SK-N-DZ (cell line): Measurements from ENCODE around the gene NCBP3.
"Not testable (repeated sequence)": the region's sequence is repeated elsewhere in the genome, so short reads cannot be mapped to it uniquely, and the experiment has no call there.

Source experiments
- DNase-seq: peaks from one replicate; pipeline ENCODE4 v3.0.0-alpha.2; 2015; ENCODE audit warnings: low spot score

Gene NCBP3

DNA sequence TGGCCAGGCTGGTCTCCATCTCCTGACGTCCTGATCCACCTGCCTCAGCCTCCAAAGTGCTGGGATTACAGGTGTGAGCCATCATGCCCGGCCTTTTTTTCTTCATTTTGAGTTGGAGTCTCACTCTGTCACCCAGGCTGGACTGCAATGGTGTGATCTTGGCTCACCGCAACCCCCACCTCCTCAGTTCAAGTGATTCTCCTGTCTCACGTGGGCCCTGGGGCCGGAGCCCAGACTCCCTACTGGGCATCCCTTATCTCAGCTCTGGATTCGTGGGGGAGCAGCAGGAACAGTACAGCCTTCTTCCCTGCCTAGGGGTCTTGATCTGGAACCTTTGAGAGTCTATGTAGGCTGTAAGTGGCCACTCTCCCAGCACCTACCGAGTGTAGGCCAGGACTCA is 52.8 kb downstream of the NCBP3 start:
- DNase-seq = not testable (repeated sequence)

DNA sequence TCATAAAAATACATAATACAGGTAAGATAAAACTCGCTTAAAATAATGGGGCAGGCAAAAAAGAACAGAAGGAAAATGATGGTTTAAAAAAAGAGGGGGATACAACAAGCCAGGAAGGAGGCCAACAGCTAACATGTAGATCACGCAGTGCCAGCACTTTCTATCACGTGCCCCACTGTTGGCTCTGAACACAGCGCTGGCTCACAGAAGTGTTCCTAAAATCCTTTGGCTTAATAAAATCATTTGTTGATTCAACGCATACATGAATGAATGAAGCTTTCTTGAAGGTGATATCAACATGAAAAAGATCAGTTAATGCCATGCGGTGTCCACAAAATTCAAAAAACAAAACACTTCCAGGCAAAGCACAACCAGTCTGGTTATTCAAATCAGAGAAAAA is 53.6 kb downstream of the NCBP3 start:
- no peak for DNase-seq

DNA sequence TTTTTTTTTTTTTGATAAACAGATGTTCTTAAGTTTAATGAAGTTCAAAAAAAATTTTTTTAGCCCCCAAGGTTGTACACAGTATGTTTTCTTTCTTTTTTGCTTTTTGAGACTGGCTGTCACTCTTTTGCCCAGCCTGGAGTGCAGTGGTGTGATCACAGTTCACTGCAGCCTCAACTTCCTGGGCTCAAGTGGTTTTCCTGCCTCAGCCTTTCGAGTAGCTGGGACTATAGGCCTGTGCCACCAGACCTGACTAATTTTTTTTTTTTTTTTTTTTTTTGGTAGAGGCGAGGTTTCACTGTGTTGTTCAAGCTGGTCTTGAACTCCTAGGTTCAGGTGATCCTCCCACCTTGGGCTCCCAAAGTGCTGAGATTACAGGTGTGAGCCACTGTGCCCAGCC is 57.8 kb downstream of the NCBP3 start:
- DNase-seq = no peak

DNA sequence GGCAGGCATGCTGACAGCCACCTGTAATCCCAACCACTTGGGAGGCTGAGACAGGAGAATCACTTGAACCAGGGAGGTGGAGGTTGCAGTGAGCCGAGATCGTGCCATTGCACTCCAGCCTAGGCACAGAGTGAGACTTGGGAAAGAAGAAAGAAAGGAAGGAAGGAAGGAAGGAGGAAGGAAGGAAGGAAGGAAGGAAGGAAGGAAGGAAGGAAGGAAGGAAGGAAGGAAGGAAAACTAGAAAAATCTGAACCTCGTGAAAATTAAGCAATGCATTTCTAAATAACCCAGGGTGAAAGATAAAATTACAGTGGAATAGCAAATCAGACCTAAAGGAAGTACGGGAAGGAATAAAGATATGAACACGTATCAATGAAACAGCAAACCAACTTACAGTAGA is 60.7 kb downstream of the NCBP3 start:
- not testable (repeated sequence) for DNase-seq

DNA sequence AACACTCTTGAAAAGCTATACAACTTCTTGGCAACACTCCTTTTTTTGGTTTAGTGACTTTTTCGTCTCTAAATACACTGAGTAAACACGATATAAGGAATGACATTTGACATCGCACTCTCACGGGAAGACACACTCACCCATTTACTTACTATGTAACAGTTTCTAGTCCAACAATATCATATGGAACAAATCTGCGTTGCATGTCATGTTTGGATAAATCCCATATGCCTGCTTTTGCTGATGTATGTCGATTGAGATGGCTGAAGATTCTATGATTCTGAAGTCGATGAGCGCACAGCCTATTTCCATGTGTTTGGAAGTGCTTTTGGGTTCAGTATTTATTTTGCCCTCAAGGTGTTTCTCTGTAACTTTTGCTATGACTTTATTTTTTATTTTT is 63.3 kb downstream of the NCBP3 start:
- DNase-seq = no peak

DNA sequence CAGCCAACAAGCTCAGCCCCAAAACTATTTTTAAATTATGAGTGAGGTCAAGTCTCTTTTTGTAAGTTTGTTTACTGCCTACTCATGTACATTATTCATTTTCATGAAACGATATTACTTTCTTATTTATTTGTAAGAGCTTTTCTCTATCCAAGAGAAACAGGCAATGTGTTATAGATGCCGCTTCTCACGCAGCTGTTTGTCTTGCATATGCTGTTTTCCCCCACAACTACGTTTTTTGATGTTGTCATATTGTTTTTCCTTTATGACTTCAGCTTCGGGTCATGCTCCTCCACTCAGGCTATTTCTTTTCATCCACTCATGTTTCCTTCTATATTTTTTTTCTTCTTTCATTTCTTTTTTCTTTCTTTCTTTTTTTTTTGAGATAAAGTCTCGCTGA is 65.1 kb downstream of the NCBP3 start:
- DNase-seq = no peak

DNA sequence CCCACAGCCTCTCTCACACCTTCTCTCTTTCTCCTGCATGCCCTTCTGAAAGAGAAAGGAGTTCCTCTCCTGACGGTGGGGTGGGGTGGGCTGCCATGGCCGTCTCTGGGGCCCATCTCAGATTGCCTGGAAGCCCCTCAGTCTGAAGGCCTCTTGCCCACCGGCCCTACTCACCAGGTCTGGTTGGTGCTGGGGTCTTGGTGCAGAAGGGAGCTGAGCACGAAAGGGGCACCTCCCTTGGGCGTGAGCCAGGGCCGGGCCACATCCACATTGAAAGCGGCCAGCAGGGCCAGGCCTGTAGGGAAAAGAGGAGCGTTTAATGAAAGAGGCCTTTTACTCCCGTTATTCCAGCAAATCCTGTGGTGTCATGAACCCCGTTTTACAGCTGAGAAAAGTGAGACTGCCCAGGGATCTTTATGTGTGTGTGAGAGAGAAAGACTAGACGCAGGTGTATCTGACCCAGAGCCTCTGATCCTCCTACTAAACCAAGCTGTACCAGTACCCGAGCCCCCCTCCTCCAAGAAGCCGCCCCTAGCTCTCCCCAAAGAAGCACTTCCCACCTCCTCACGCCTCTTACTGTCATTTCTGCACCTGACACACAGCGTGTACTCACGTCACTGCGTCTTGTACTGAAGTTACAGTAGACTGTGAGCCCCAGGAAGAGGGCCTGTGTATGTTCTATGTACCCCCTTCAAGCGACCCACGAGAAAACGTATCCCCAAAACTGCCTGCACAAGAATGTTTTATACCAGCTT is 68.5 kb downstream of the NCBP3 start:
- DNase-seq = no peak

DNA sequence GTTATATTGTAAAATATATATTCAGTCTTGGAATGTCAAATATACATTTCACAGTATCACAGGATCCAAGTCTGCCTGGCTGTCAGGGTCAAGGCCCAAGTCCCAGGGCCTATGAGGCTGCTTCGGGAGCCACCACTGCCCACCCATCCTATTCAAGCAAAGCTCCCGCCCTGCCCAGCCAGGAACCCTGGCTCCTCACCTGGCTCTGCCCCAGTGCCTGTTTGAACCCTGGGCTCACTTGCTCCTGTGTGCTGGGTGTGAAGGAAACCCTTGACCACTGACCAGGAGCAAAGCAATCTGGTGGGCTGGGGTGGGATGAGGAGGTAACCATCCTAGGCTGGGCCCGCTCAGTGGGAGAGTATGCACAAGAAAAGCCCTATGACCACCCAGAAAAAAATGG is 72.1 kb downstream of the NCBP3 start:
- no peak for DNase-seq

DNA sequence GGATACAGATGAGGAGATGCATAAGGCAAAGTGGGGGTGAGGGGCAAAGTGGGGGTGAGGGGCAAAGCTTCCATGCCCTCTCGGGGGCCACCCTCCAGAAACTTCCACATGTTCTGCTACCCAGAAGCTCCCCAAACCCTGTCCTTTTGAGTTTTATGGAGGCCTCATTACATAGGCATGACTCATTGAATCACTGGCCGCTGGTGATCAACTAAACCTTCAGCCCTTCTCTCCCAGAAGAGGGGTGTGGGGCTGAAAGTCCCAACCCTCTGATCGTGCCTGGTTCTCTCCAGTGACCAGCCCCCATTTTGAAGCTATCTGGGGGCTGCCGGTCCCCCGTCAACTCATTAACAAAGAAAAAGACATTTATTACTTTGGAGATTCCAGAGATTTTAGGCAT is 72.5 kb downstream of the NCBP3 start:
- no peak for DNase-seq

DNA sequence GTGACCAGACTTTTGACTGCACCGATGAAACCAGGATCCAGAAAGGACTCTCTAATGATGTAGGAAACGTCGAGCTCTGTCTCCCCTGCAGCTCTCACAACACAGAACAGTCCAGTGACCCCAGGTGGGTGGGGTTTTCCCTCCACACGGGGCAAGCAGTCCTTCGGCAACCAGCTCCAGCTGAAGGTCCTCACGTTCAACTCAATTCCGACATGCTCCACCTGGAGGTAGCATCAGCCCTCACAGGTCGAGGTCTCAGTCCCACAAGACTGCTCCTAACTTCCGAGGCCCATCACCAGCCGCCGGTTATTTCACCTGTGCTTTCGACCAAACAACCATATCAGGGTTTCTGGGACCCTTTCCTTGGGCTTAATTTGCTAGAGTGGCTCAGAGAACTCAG is 73.3 kb downstream of the NCBP3 start:
- DNase-seq = no peak

DNA sequence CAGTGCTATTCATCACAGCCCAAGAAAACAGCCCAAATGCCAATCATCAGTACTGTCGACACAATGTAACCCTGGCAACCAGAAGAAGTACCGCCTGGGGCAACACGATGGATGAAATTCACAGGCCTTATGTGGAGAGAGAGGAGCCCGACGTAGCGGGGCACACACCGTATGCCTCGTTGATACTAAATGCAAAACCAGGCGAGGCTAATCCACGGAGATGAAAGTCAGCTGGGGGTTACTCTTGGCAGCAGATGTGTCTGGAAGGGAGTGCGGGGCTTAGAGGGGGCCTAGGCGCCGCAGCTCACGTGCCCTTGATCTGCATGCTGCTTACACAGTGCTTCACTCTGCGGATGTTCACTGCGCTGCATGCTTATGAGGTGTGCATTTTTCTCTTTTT is 74.9 kb downstream of the NCBP3 start:
- DNase-seq = no peak

DNA sequence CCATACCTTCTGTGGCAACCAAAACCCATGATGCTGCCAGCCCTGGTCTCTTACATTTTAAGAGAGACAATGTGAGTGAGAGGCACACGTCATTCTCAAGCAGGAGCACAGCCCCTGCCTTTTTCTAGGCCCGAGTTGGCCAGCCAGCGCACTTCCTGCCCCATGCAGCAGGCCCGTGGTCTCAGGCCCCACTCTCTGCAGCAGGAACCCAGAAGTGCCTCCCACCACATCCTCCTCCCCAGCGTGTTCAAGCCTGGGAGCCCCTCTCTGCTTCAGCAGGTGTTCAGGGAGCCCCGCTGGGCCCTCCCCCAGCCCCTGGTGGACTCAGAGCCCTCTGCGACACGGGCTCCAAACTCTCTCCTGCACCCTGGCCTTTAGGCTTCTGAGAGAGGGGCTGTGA is 75.6 kb downstream of the NCBP3 start:
- DNase-seq = no peak

DNA sequence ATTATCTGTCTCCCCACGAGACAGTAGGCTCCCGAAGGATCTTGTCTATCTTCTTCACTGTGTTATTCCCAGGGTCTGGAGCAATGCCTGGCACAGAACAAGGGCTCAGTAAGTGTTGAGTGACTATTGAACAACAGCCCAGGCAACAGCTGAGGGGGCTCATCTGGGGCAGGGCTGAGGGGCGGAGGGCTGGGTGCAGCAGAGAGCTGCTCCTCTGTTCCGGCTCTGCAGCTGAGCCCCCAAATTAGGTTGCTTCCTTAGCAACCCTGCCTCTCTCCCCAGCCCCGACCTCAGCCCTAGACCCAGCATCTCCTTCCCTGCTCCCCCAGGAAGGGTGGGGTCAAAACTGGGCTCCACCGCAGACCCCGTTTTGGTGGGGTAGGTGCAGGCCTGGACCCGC is 77.3 kb downstream of the NCBP3 start:
- no peak for DNase-seq

DNA sequence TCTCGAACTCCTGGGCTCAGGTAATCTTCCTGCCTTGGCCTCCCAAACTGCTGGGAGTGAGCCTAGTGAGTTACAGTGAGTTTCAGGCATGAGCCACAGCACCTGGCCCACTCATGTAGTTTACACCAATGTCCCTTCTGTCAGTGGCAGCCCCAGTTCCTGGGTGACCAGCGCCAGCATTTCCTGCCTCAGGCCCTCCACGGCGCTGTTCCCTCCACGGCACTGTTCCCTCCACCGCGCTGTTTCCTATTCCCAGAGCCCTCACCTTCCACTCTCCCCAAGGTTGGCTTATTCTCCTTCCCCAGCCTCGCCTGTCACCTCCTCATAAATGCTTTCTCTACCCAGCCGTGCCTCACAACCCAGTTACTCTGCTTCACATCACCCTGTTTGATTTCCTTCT is 77.7 kb downstream of the NCBP3 start:
- no peak for DNase-seq

DNA sequence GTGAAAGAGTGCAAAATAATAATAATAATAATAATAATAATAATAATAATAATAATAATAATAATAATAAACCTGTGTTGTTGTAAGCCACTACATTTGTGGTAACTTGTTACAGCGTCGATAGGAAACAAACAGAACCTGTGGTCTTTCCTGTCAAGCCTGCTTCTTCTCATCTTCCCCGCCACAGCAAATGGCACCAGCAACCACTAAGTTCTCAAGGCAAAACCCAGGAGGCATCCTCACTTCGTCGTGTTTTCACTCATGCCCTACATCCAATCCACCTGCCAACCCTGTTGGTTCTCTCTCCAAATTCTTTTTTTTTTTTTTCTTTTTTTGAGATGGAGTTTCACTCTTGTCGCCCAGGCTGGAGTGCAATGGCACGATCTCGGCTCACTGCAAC is 79.3 kb downstream of the NCBP3 start:
- DNase-seq = no peak

DNA sequence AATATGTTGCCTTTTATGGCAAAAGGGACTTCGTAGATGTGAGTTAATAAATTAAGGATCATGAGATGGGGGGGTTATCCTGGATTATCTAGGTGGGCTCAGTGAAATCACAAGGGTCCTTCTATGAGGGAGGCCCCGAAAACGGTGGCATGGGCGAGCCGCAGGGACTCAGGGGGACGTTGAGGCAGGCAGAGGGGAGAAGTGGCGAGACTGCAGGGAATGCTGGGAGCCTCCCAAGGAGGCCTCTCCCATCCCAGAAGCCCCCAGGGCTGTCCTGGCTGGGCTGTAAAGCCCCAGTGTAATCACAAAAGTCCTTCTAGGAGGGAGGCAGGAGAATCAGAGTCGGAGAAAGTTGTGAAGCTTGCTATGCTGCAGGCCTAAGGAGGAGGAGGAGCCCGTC is 80.1 kb downstream of the NCBP3 start:
- DNase-seq = no peak

DNA sequence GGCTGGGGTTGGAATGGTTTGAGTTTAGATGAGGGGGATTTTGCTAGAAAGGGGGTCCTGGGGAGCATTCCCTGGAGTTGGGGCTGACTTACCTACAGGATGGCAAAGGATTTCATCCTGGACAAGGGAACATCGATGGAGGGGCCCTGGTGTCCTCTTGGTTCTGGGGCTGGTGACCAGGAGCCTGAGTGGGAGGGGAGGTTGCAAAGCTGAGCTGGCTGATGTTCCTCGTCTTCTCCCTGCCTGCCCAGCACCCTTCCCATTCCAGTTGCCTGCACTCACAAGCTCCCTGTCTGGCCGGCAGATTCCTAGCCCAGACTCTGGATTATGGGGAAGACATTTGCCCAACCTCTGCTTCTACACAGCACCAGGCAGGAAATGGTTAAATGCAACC is 82.3 kb downstream of the NCBP3 start:
- DNase-seq = no peak

DNA sequence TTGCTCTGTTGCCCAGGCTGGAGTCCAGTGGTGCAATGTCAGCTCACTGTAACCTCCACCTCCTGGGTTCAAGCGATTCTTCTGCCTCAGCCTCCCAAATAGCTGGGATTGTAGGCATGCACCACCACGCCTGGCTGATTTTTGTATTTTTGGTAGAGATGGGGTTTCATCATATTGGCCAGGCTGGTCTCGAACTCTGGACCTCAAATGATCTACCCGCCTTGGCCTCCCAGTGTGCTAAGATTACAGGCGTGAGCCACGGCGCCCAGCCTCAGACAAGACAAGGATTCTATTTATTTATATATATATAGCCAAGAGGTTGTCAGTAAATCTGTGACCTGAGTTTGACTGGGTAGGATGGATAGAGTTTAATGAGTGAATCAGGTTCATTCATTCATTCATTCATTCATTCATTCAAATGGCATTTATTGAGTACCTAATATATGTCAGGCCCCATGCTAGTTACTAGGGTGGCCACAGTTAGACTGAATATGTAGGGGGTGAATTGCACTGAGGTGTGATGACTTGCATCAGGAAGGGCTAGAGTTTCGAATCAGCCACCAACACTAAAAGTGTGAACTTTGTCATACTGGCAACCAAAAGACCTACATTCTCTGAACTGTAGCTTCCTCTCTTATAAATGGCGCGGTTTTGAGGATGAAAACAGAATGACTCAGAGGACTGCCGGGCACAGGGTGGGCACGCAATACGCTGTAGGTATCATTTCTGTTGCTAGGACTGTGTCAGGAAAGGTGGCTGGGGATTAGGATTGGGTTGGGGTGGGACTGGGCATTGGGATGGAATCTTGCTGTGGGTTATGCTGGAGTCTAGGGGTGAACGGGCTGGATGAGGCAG is 82.9 kb downstream of the NCBP3 start:
- DNase-seq = no peak

DNA sequence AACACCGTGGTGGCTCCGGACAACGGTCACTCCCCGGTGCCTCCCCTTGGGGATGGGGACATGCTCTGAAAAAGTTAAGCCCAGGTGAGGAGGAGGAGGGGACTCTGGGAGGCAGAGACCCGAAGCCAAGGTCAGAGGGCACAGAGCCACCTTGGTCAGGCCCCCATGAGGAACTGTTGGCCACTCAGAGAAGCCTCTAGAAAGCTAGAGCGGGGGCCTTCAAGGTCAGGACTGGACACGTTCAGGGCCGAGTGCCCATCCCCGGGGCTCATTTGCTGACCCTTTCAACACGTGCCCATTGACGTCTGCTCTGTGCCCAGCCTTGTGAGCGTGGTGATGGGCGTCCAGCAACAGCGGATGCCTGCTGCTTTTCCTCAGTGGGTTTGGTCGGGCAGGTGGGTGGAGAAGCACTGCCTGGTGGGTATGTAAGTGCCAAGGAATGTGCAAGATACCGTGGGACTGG is 84.1 kb downstream of the NCBP3 start:
- DNase-seq = no peak

DNA sequence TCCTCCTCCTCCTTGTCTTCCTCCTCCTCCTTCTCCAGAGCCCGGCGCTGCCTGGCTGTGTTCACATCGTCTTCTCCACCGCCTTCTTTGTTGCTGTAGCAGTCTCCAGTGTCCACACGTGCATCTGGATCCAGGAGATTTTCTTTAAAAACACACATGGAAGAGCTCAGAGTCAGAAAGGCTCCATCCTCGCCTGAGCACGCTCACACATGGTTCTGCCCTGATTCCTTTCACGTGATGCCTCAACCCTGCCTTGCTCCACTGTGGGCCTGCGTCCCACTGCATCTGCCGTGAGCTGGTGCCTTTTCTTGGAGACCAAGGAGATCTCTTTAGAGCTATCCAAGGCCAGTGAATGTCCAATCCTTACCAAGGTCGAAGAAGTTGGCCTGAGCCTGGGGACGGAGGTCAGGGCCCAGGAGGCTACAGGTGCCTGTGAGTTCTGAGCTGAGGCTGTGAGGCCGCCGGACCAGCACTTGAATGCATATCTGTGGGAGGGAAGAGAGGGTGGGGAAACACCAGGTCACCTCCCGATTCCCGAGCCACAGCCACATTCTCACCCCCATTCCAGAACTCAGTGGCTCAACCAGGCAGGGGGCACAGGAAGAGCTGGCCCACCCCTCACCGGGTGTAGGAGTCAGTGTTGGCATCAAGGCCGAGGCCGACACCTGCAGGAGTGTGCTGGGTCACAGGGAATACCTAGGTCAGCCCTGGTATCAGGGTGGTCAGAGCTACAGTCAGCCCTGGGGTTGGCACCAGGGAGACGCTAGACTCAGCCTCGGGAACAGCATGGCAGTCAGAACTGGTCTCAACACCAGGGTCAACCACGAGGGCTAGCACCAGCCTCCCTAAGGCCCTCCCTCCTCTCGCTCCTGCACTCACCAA is 84.8 kb downstream of the NCBP3 start:
- DNase-seq = no peak

DNA sequence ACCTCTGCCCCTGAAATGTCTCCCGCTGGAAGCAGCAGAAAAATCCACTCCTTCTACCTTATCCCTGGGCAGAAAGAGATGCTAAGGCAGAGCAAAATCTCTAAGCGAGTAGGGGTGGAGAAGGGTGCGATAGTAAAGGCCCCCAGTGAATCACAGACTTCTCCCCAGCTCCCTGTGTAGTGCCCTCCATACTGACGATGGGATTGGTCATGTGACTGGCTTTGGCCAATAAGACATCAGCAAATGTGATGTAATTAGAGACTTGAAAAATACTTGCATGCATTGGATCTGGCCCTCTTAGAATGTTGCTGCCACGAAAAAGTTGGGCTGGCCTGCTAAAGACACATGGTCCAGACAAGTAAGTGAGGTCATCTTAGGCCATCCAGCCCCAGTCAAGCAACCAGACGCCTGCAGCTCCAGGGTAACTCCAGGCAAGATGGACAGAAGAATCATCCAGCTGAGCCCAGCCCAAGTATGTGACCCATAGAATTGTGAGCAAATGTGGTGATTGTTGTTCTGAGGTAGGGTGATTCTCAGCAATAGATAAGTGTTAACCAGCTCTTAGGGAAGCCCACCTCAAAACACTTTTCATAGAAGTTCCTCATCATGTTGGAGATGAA is 86.3 kb downstream of the NCBP3 start:
- no peak for DNase-seq
